ENCODE data around the gene MAP1S.
A peak's percentile ranks its signal among the peaks of the same experiment; 100 is the strongest.

MAP1S gene

DNA sequence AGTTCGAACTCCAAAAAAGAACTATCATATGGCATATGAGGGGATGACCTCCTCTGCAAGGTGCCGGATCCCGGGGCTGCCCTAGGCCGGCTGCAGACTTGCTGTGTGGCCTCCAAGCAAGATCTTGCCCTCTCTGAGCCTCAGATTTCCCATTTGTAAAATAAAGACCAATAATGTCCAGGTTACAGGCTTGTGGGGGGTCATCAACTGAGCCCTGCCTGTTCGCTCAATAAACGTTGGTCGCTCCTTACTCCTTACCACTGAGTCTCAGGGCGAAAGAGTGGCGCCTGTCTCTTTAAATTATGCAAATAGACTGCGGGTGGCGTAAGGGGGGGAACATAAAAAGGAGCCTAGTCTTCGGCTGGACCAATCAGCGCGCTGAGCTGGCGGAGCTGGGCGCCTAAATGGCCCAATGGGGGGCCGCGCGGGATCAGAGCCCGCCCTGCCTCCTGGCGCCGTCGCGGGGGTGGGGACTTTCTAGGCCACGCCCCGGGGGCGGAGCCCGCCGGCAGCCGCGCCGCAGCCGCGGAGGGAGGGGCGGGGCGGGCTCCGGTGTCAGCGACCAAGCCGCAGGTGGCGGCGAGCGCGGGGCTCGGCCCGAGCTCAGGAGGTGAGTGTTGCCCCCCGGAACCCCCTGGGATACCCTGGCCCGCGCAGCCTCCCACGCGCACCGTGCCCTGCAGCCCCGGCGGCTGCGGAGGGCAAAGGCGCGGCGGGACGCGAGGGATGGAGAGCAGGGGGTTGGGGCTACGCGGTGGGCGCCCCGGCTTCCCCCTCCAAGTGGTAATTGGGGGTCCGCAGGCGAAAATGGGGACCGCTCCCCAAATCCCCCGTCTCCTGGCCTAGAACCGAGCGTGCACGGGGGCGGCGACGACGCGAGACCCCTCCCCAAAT is 28.2 kb downstream of the MAP1S start:
- CTCF ChIA-PET, result interaction anchor here (0.5 kb wide), 1 partner anchor 38 kb away, joined by 4 read pairs; no protein-coding TSS in a partner anchor
- POLR2A ChIA-PET, result no interaction called here
- TF ChIP-seq, protein P1, sequence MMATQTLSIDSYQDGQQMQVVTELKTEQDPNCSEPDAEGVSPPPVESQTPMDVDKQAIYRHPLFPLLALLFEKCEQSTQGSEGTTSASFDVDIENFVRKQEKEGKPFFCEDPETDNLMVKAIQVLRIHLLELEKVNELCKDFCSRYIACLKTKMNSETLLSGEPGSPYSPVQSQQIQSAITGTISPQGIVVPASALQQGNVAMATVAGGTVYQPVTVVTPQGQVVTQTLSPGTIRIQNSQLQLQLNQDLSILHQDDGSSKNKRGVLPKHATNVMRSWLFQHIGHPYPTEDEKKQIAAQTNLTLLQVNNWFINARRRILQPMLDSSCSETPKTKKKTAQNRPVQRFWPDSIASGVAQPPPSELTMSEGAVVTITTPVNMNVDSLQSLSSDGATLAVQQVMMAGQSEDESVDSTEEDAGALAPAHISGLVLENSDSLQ (IDR thresholded peaks at IDR 0.05), result peak; percentile 48; the same call in 1 of the 2 replicates
- TF ChIP-seq SP1 (IDR thresholded peaks at IDR 0.05) (no peak), FOXM1 (IDR thresholded peaks at IDR 0.05; ENCODE audit: borderline replicate concordance) (peak; percentile 68; the same call in 1 of the 2 replicates)
- DNase-seq (ENCODE audit: extremely low spot score), result peak; percentile 98

DNA sequence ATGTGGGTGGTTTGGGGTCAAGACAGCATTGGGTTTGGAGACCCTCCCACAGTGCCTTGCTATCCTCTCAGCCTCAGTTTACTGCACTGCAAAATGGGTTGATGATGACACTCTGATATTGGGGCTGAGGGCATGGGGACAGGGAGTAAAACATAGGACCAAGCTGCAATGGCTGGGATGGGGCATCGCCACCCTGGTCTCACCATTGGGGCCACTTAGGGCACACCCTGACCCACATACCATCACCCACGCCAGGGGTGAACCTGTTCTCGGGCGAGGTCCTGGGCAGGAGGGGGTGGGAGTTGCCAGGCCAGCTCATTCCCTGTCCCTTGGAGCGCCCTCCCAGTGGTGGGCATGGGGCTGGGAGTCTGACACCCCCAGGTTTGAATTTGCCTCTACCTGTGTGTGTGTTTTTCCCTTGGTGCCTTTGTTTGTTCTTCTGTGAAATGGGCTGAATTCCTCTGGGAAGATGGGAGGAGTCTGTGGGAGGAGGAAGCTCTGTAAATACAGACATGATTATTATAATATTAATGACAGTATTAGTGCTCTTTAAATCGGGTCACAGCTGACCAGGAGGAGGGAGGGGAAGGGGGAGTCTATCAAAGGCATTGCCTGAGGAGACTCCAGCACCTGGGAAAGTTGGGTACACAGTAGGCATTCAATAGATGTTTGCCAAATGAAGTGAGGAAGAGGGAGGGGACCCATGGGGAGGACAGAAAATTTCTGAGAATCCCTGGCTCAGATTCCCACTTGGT is 29.8 kb downstream of the MAP1S start:
- DNase-seq (ENCODE audit: extremely low spot score), result no peak
- ChIA-PET POLR2A (interaction anchor here (0.5 kb wide), 1 partner anchor 1524 kb away, joined by 3 read pairs; no protein-coding TSS in a partner anchor), CTCF (no interaction called here)
- TF ChIP-seq ELF4 (IDR thresholded peaks at IDR 0.05) (no peak), SUZ12 (IDR thresholded peaks at IDR 0.05) (no peak), FOXK2 (IDR thresholded peaks at IDR 0.05) (no peak), L3MBTL2 (conservative IDR thresholded peaks at IDR 0.05) (no peak), ARNT (IDR thresholded peaks at IDR 0.05) (no peak), BHLHE40 (IDR thresholded peaks at IDR 0.05; ENCODE audit: borderline replicate concordance) (no peak), ZNF384 (IDR thresholded peaks at IDR 0.05) (no peak), FOXA1 (IDR thresholded peaks at IDR 0.05) (no peak), FOXM1 (IDR thresholded peaks at IDR 0.05; ENCODE audit: borderline replicate concordance) (no peak)
- TF ChIP-seq, protein P1 (IDR thresholded peaks at IDR 0.05), result no peak

DNA sequence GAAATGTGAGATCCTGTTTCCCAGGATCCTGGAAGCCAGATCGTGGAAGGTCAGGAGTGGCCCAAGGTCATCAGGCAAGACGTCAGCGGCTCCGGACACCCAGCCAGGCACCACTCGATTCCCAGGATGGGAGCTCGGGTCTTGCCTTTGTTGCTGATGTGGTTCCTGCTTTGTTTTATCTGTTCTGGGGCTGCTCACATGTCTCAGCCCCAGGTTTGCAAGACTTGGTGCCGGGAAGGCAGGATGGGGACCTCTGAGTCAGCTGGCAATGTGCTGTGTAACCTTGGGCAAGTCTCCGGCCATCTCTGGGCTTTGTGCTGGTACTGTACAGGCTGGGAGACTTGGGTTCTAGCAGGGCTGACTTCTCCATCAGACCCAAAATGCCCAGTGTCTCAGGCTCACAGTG is 30.6 kb downstream of the MAP1S start:
- DNase-seq (ENCODE audit: extremely low spot score), result no peak
- ChIA-PET CTCF (no interaction called here), POLR2A (interaction anchor here (0.5 kb wide), 1 partner anchor 1525 kb away, joined by 3 read pairs; no protein-coding TSS in a partner anchor)
- TF ChIP-seq SUZ12 (IDR thresholded peaks at IDR 0.05), result no peak
- no peak for TF ChIP-seq CTBP1 (IDR thresholded peaks at IDR 0.05; ENCODE audit: borderline replicate concordance)
- TF ChIP-seq SP1 (IDR thresholded peaks at IDR 0.05), result no peak
- TF ChIP-seq ELF4 (IDR thresholded peaks at IDR 0.05), result no peak
- TF ChIP-seq LEF1 (IDR thresholded peaks at IDR 0.05; ENCODE audit: borderline replicate concordance), result no peak
- TF ChIP-seq FOXK2 (IDR thresholded peaks at IDR 0.05), result no peak

DNA sequence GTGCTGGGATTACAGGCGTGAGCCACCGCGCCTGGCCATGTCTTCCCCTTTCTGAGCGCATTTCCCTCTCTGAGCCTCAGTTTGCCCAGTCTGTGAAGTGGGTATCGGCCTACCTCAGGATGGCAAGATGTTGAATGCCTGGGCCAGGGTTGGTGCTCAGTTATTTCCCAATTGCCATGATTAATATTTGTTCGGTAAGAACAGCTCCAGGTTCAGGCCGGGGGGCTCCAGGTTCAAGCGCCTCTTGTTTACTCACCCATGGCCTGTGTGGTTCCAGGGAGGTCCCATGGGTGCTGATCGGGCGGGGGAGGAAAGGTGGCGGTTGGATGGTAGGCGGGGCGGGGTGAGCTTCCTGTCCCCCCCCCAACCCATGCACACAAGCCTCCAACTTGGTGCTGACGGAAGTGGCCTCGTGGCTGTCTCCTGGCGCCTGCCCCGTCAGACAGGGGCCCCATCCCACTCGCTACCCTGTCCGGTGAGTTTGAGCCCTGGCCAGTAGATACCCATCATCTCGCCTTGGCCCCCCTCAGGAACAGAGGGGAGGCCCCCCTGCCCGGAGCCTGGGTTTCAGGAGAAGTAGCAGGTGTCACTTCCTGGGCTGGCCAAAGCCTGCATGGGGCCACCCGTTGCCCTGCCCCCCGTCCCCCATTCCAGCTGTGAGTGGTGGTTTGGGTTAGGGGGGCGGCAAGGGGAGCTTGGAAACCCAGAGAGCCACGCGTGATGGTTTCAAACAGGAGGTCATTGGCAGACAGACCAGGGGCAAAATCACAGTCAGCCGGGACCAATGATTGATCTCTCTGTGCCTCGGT is 32.0 kb downstream of the MAP1S start, which contains the start of gene FCHO1:
TSS of gene FCHO1 (plus strand) at position 375 of the 809 bp plus-strand sequence. CDS start 3,688 bp downstream, outside the sequence.
- DNase-seq (ENCODE audit: extremely low spot score), result no peak
- CTCF ChIA-PET, result no interaction called here

DNA sequence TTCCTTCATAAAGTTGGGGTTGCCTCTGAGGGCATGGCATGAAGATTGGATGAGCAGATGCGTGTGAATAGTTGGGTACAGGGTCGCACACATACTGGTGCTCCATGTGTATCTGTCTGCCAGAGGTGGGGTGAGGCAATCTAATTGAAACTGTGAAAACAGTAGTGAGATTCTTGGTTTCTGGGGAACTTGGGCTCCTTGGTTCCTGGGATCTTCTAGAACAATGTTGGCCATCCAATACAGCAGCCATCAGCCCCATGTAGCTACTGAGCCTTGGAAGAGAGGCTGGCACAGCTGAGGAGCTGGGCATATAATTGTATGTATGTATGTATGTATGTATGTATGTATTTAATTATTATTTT is 32.6 kb downstream of the MAP1S start:
- CTCF ChIA-PET, result interaction anchor here (0.6 kb wide), 1 partner anchor 82 kb away, joined by 3 read pairs; no protein-coding TSS in a partner anchor

More for the DNA sequence above, 32.0 kb downstream of the MAP1S start, which contains the start of gene FCHO1:
- TF ChIP-seq NFRKB (IDR thresholded peaks at IDR 0.05), result no peak
- TF ChIP-seq ARNT (IDR thresholded peaks at IDR 0.05), result no peak
- TF ChIP-seq SUZ12 (IDR thresholded peaks at IDR 0.05), result no peak
- POLR2A ChIA-PET, result no interaction called here

DNA sequence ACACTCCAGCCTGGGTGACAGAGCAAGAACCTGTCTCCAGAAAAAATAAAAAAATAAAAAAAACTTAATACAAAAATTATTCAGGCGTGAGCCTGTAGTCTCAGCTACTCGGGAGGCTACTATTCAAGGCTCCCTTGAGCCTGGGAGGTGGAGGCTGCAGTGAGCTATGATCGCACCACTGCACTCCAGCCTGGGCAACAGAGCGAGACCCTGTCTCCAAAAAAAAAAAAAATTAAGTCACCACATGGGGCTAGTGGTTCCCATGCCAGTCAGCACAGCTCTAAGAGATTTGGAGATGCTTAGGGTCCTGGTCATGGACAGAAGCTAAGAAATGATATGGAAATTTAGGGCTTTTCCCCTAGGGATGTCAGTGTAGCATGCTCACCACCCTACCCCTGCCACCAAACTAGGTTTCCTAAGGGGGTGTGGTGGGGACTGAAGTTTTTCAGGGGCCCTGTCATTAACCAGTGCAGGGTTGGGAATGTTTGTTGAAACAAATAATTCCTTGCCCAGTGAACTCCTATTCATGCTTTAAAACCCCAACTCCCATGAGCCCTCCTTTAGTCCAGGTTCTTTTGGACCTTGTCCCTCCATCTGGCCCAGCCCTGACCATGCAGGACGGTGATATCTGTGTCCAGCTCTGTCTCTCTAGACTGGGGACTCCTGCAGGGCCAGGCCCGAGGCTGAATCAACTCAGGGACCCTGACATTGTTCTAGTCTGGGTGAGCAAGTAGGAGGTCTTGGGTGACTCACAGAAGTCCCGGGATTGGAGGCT is 33.8 kb downstream of the MAP1S start:
- ChIA-PET CTCF (no interaction called here), POLR2A (interaction anchor here (0.7 kb wide), 1 partner anchor 13 kb away, joined by 3 read pairs; no protein-coding TSS in a partner anchor)
- no peak for DNase-seq (ENCODE audit: extremely low spot score)
- TF ChIP-seq FOXK2 (IDR thresholded peaks at IDR 0.05), result no peak

More for the DNA sequence above, 32.6 kb downstream of the MAP1S start:
- no peak for TF ChIP-seq SP1 (IDR thresholded peaks at IDR 0.05)
- TF ChIP-seq NFRKB (IDR thresholded peaks at IDR 0.05), result no peak
- TF ChIP-seq TARDBP (IDR thresholded peaks at IDR 0.05), result no peak
- TF ChIP-seq HDGF (IDR thresholded peaks at IDR 0.05; ENCODE audit: borderline replicate concordance), result no peak
- TF ChIP-seq FOXM1 (IDR thresholded peaks at IDR 0.05; ENCODE audit: borderline replicate concordance), result no peak
- TF ChIP-seq CTBP1 (IDR thresholded peaks at IDR 0.05; ENCODE audit: borderline replicate concordance), result no peak
- no peak for TF ChIP-seq ELF4 (IDR thresholded peaks at IDR 0.05)
- no peak for TF ChIP-seq FOXK2 (IDR thresholded peaks at IDR 0.05)
- no peak for TF ChIP-seq SUZ12 (IDR thresholded peaks at IDR 0.05)
- TF ChIP-seq BHLHE40 (IDR thresholded peaks at IDR 0.05; ENCODE audit: borderline replicate concordance), result no peak
- no peak for TF ChIP-seq LEF1 (IDR thresholded peaks at IDR 0.05; ENCODE audit: borderline replicate concordance)
- no peak for TF ChIP-seq FOXA1 (IDR thresholded peaks at IDR 0.05)
- DNase-seq (ENCODE audit: extremely low spot score), result no peak
- POLR2A ChIA-PET, result no interaction called here

Measured in HEK293T (cell line).